ENCODE data around the gene SBSN.
A peak's percentile ranks its signal among the peaks of the same experiment; 100 is the strongest.
"Not testable (repeated sequence)": the region's sequence is repeated elsewhere in the genome, so short reads cannot be mapped to it uniquely, and the experiment has no call there.

Gene SBSN

GRCh38 chr19:35476149-35476548 lies 52.0 kb downstream of the SBSN start:
- H4K20me1 ChIP-seq (ENCODE audit: insufficient read depth, low read length, poor library complexity, severe bottlenecking): no peaks in the 10 kb centered on the region
- no peak for TF ChIP-seq EZH2phosphoT487 (IDR thresholded peaks at IDR 0.05; ENCODE audit: borderline replicate concordance)
- TF ChIP-seq CTCF (conservative IDR thresholded peaks at IDR 0.05; ENCODE audit: low read length): peak; percentile 69
- no peaks in the 10 kb centered on the region for H3K4me1 ChIP-seq (ENCODE audit: insufficient read depth, low read length, poor library complexity, severe bottlenecking)
- no peak overlapping the region for H3K4me2 ChIP-seq (ENCODE audit: low read depth, low read length, poor library complexity, severe bottlenecking)
- no peak overlapping the region for H3K9ac ChIP-seq (ENCODE audit: low read depth, low read length, poor library complexity, severe bottlenecking)
- H3K4me3 ChIP-seq (ENCODE audit: low read length, poor library complexity, severe bottlenecking): no peak overlapping the region
- no peaks in the 10 kb centered on the region for H3K27me3 ChIP-seq (ENCODE audit: insufficient read depth, low read length, poor library complexity, severe bottlenecking)
- no peaks in the 10 kb centered on the region for H3K9me3 ChIP-seq (ENCODE audit: insufficient read depth, low read depth, low read length)
- no peaks in the 10 kb centered on the region for H3K36me3 ChIP-seq (ENCODE audit: insufficient read depth, low read length)
- H3K79me2 ChIP-seq (ENCODE audit: insufficient read depth, low read length): no peaks in the 10 kb centered on the region
- no peak overlapping the region for H2AFZ ChIP-seq (ENCODE audit: low read length)
- no peaks in the 10 kb centered on the region for H3K9me2 ChIP-seq (replicated peaks; ENCODE audit: low read depth, low read length)
- no peaks in the 10 kb centered on the region for H3F3A ChIP-seq (ENCODE audit: low read depth)

GRCh38 chr19:35474594-35474993 lies 53.5 kb downstream of the SBSN start:
- not testable (repeated sequence) for H4K20me1 ChIP-seq (ENCODE audit: insufficient read depth, low read length, poor library complexity, severe bottlenecking); H3K4me3 ChIP-seq (ENCODE audit: low read length, poor library complexity, severe bottlenecking); H3F3A ChIP-seq (ENCODE audit: low read depth); H3K9me3 ChIP-seq (ENCODE audit: insufficient read depth, low read depth, low read length); H3K9ac ChIP-seq (ENCODE audit: low read depth, low read length, poor library complexity, severe bottlenecking); H3K9me2 ChIP-seq (replicated peaks; ENCODE audit: low read depth, low read length); H3K27me3 ChIP-seq (ENCODE audit: insufficient read depth, low read length, poor library complexity, severe bottlenecking); H3K36me3 ChIP-seq (ENCODE audit: insufficient read depth, low read length); H3K79me2 ChIP-seq (ENCODE audit: insufficient read depth, low read length); H3K4me1 ChIP-seq (ENCODE audit: insufficient read depth, low read length, poor library complexity, severe bottlenecking); H2AFZ ChIP-seq (ENCODE audit: low read length); H3K4me2 ChIP-seq (ENCODE audit: low read depth, low read length, poor library complexity, severe bottlenecking)

GRCh38 chr19:35474104-35474503 lies 54.0 kb downstream of the SBSN start:
- H3K9ac ChIP-seq (ENCODE audit: low read depth, low read length, poor library complexity, severe bottlenecking): no peak overlapping the region
- no peaks in the 10 kb centered on the region for H3K36me3 ChIP-seq (ENCODE audit: insufficient read depth, low read length)
- H3K4me3 ChIP-seq (ENCODE audit: low read length, poor library complexity, severe bottlenecking): no peak overlapping the region
- H2AFZ ChIP-seq (ENCODE audit: low read length): no peak overlapping the region
- no peaks in the 10 kb centered on the region for H3K9me3 ChIP-seq (ENCODE audit: insufficient read depth, low read depth, low read length)
- H3K9me2 ChIP-seq (replicated peaks; ENCODE audit: low read depth, low read length): no peaks in the 10 kb centered on the region
- H3K79me2 ChIP-seq (ENCODE audit: insufficient read depth, low read length): no peaks in the 10 kb centered on the region
- no peak overlapping the region for H3K4me2 ChIP-seq (ENCODE audit: low read depth, low read length, poor library complexity, severe bottlenecking)
- no peaks in the 10 kb centered on the region for H3F3A ChIP-seq (ENCODE audit: low read depth)
- no peak for TF ChIP-seq CTCF (conservative IDR thresholded peaks at IDR 0.05; ENCODE audit: low read length)
- no peak for TF ChIP-seq EZH2phosphoT487 (IDR thresholded peaks at IDR 0.05; ENCODE audit: borderline replicate concordance)
- H4K20me1 ChIP-seq (ENCODE audit: insufficient read depth, low read length, poor library complexity, severe bottlenecking): no peaks in the 10 kb centered on the region
- no peaks in the 10 kb centered on the region for H3K4me1 ChIP-seq (ENCODE audit: insufficient read depth, low read length, poor library complexity, severe bottlenecking)
- no peaks in the 10 kb centered on the region for H3K27me3 ChIP-seq (ENCODE audit: insufficient read depth, low read length, poor library complexity, severe bottlenecking)

All from Loucy (cell line).